ENCODE results near the gene NOXO1. TPM values are rescaled to one million over a fixed set of nuclear protein-coding genes. Genes with fewer than 3 reads are reported as not detected.

The NOXO1 gene
- total and polyA plus RNA-seq, 10 of the 15 experiments (the other 5 are each of a cell fraction or from before 2014, with no cell fraction given), result 0.09 to 0.76 (median 0.26) TPM; not detected in 4

DNA sequence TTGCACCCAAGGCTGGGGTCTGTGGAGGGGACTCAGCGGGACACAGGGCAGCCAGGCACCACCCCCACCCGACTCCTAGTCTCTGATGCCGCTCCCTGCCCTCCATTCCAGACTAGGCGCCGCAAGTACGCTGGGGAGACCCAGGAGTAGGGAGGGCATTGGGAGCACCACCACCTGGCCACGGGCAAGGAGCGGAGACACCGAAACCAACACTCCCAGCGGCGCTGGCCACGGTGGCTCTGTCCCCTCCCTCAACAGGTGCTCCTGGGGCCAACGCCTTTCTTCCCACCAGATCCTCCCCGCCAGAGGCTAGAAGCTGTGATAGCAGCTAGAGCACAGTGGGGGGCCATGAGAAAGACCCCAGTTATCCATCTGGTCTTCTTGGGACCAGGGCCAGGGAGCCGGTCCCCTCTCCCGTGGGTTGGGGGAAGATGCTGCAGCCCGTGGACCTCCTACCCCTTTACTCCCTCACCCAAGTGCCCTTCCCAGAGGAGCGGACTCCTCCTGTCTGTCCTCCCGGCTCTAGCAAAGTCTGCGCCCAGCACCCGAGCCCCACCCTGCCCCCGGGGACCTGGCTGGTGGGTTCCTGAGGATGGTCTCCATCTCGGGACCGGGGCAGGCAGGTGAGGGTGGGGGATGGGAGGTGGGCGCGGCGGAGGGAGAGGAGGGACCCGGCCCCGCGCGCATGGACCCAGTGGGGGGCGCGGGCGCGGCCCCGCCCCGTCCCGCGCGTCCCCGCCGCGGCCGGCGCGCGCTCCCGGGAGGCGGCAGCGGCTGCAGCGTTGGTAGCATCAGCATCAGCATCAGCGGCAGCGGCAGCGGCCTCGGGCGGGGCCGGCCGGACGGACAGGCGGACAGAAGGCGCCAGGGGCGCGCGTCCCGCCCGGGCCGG is 8.2 kb upstream of the NOXO1 start, which contains the start of gene SYNGR3:
SYNGR3 (plus strand) TSS at position 762 of the 892 bp plus-strand sequence. CDS start 133 bp downstream, outside the sequence.
- peaks cover 5 to 6% of the 10 kb centered on the region in 2 experiments; a peak in 3 of 4 replicates for H3K36me3 ChIP-seq (ENCODE audit: control insufficient read depth in 2 of 2, insufficient read depth in 2 of 2, low read length in 1 of 2)
- H4K20me1 ChIP-seq (ENCODE audit: control insufficient read depth, insufficient read depth), result no peaks in the 10 kb centered on the region
- peak; percentile 2; the same call in 1 of the 3 replicates for ATAC-seq
- no TSS peak for BruUV-seq (replicated peaks)
- TF ChIP-seq TBL1XR1 (IDR thresholded peaks at IDR 0.05; ENCODE audit: low read depth, low read length) (no peak), POLR2A (IDR thresholded peaks at IDR 0.05; ENCODE audit: low read depth, low read length) (peak; percentile 13; the same call in 1 of the 2 replicates)
- H3K4me1 ChIP-seq (ENCODE audit: control insufficient read depth, insufficient read depth, low read length), result peaks cover 42% of the 10 kb centered on the region
- no peak for DNase-seq (ENCODE audit: low read depth, low spot score)
- FAIRE-seq, result no peak
- peaks cover 1% of the 10 kb centered on the region; the same call in 1 of the 3 replicates for H3K9me3 ChIP-seq (replicated peaks; ENCODE audit: control insufficient read depth, insufficient read depth, low read length)
- SMC1A ChIA-PET (ENCODE audit: uncharacterized antibody, unreplicated experiment), result no interaction called here
- POLR2A ChIA-PET, result interaction anchor here (1.9 to 2.9 kb wide), 2 partner anchors 28 to 48 kb away, joined by 6 to 13 read pairs; no protein-coding TSS in a partner anchor
- no peaks in the 10 kb centered on the region; the same call in none of the 2 replicates for H3K79me2 ChIP-seq (ENCODE audit: control insufficient read depth, insufficient read depth, low read length)
- 15% methylated on average over 57 of the region's 67 CpGs for WGBS (ENCODE audit: insufficient coverage, insufficient replicate concordance, low lambda C conversion rate, missing lambda C conversion rate)
- H3K9ac ChIP-seq (ENCODE audit: control insufficient read depth, insufficient read depth, low read length), result peak within 1 kb of the TSS; percentile 27
- H2AFZ ChIP-seq (ENCODE audit: control insufficient read depth, low read depth, low read length), result peak within 1 kb of the TSS; percentile 13
- in situ Hi-C loops (cut with MboI) (no loop called here), intact Hi-C loops (cut with micrococcal nuclease; ENCODE audit: unreplicated experiment) (no loop called here)
- H3K4me2 ChIP-seq (ENCODE audit: control insufficient read depth, insufficient read depth), result peak within 1 kb of the TSS; percentile 98
- H3K27ac ChIP-seq (ENCODE audit: control insufficient read depth, insufficient read depth), result peak within 1 kb of the TSS; percentile 39; the same call in 1 of the 2 replicates
- RAD21 ChIA-PET (ENCODE audit: unreplicated experiment), result no interaction called here
- no peaks in the 10 kb centered on the region for H3K27me3 ChIP-seq (replicated peaks in 1 of 2; ENCODE audit: control insufficient read depth in 2 of 2, insufficient read depth in 2 of 2, low read length in 1 of 2)
- H3K4me3 ChIP-seq, result peak within 1 kb of the TSS; percentile 65
- CTCF ChIA-PET, result interaction anchor here (1.0 kb wide), 1 partner anchor 14 kb away, joined by 3 read pairs; no protein-coding TSS in a partner anchor

DNA sequence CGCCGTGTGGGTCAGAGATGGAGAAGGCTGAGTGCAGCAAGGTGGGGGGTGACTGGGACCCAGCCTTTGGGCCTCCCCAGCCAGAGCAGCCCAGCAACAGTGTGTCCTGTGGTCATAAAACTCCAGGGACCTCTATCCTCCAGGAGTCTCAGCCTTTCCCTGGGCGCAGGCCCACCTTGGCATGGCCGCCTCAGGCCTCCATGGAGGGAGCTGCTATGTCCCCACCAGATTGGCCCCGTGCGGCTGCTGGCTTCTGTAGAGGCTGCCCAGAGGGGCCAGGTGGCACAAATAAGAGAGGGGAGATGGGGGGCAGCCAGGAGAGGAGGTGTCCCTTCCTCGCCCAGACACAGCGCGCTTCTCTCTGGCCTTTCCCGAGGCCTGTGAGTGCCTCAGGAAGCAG is 5.9 kb upstream of the NOXO1 start:
- in situ Hi-C loops (cut with MboI), result no loop called here
- no peak for TF ChIP-seq SMC3 (IDR thresholded peaks at IDR 0.05; ENCODE audit: borderline replicate concordance, low read length)
- TF ChIP-seq NR2F1 (conservative IDR thresholded peaks at IDR 0.05), result no peak
- TF ChIP-seq NFIC (IDR thresholded peaks at IDR 0.05; ENCODE audit: low read depth, low read length), result no peak
- TF ChIP-seq TCF3 (IDR thresholded peaks at IDR 0.05; ENCODE audit: borderline replicate concordance, insufficient read depth, low read depth, low read length), result no peak
- Histone ChIP-seq H3K27me3 (replicated peaks in 1 of 2; ENCODE audit: control insufficient read depth in 2 of 2, insufficient read depth in 2 of 2, low read length in 1 of 2) (0 out of 4 replicates have a peak, but pooled peaks cover 0 to 3% of the 10 kb centered on the region in 2 experiments), H3K27ac (ENCODE audit: control insufficient read depth, insufficient read depth) (no peak overlapping the region), H3K9me3 (replicated peaks; ENCODE audit: control insufficient read depth, insufficient read depth, low read length) (no peaks in the 10 kb centered on the region), H4K20me1 (ENCODE audit: control insufficient read depth, insufficient read depth) (no peaks in the 10 kb centered on the region), H3K4me1 (ENCODE audit: control insufficient read depth, insufficient read depth, low read length) (peaks cover 31% of the 10 kb centered on the region), H3K4me2 (ENCODE audit: control insufficient read depth, insufficient read depth) (no peak overlapping the region), H3K36me3 (ENCODE audit: control insufficient read depth in 2 of 2, insufficient read depth in 2 of 2, low read length in 1 of 2) (peaks cover 5 to 6% of the 10 kb centered on the region in 2 experiments; a peak in 3 of 4 replicates), H3K9ac (ENCODE audit: control insufficient read depth, insufficient read depth, low read length) (no peak overlapping the region), H3K79me2 (ENCODE audit: control insufficient read depth, insufficient read depth, low read length) (no peaks in the 10 kb centered on the region; the same call in none of the 2 replicates), H2AFZ (ENCODE audit: control insufficient read depth, low read depth, low read length) (no peak overlapping the region), H3K4me3 (no peak overlapping the region)
- no TSS peak for BruUV-seq (replicated peaks)
- SMC1A ChIA-PET (ENCODE audit: uncharacterized antibody, unreplicated experiment), result no interaction called here
- CTCF ChIA-PET, result interaction anchor here (1.6 kb wide), 1 partner anchor 17 kb away, joined by 4 read pairs; no protein-coding TSS in a partner anchor
- intact Hi-C loops (cut with micrococcal nuclease; ENCODE audit: unreplicated experiment), result no loop called here
- no peak for ATAC-seq
- 96% methylated on average over 10 of the region's 10 CpGs for WGBS (ENCODE audit: insufficient coverage, insufficient replicate concordance, low lambda C conversion rate, missing lambda C conversion rate)
- POLR2A ChIA-PET, result interaction anchor here (1.9 to 2.6 kb wide), 2 partner anchors 22 to 46 kb away, joined by 6 to 9 read pairs; partner anchors contain the start of gene RPS2
- FAIRE-seq, result no peak
- RAD21 ChIA-PET (ENCODE audit: unreplicated experiment), result no interaction called here
- no peak for DNase-seq (ENCODE audit: low read depth, low spot score)

All from GM12878 (cell line).